Measurements from ENCODE around the gene MOV10L1.
A peak's percentile ranks its signal among the peaks of the same experiment; 100 is the strongest.

The MOV10L1 gene

GRCh38 chr22:50089682-50090411 lies at the start of gene MOV10L1:
Gene MOV10L1 (plus strand): TSS chr22:50090006. CDS start chr22:50090089, 83 bp downstream.
- no peaks in the 10 kb centered on the region for H3K9me3 Mint-ChIP-seq
- H3K36me3 Mint-ChIP-seq (ENCODE audit: insufficient read depth) = peaks cover 1% of the 10 kb centered on the region
- no peaks in the 10 kb centered on the region for H3K4me1 Mint-ChIP-seq
- DNase-seq (ENCODE audit: low spot score in 2 of 2) (no peak), ATAC-seq (replicated peaks; ENCODE audit: extremely low read depth, poor library complexity, severe bottlenecking) (no peak)
- peaks cover 9% of the 10 kb centered on the region for H3K27me3 Mint-ChIP-seq
- no peak within 1 kb of the TSS for H3K27ac Mint-ChIP-seq (ENCODE audit: low read depth)
- no peak within 1 kb of the TSS for H3K4me3 Mint-ChIP-seq

- H3K36me3 Mint-ChIP-seq (ENCODE audit: insufficient read depth) = peaks cover 1% of the 10 kb centered on the region
- H3K27ac Mint-ChIP-seq (ENCODE audit: low read depth) = no peak overlapping the region
- peaks cover 34% of the 10 kb centered on the region for H3K27me3 Mint-ChIP-seq
- H3K9me3 Mint-ChIP-seq = no peaks in the 10 kb centered on the region
- ATAC-seq (replicated peaks; ENCODE audit: extremely low read depth, poor library complexity, severe bottlenecking) = no peak
- peaks cover 12% of the 10 kb centered on the region for H3K4me1 Mint-ChIP-seq
- no peak for DNase-seq (ENCODE audit: low spot score in 2 of 2)
- H3K4me3 Mint-ChIP-seq = no peak overlapping the region
Observed at GRCh38 chr22:50040717-50041116, 49.1 kb upstream of the MOV10L1 start.

- DNase-seq (ENCODE audit: low spot score in 2 of 2) (no peak), ATAC-seq (replicated peaks; ENCODE audit: extremely low read depth, poor library complexity, severe bottlenecking) (no peak)
- Mint-ChIP-seq H3K27me3 (peaks cover 34% of the 10 kb centered on the region), H3K4me3 (no peak overlapping the region), H3K36me3 (ENCODE audit: insufficient read depth) (peaks cover 1% of the 10 kb centered on the region), H3K27ac (ENCODE audit: low read depth) (peak overlapping the region; percentile 68), H3K4me1 (peaks cover 12% of the 10 kb centered on the region), H3K9me3 (no peaks in the 10 kb centered on the region)
Observed at GRCh38 chr22:50041361-50042065, 48.3 kb upstream of the MOV10L1 start.

GRCh38 chr22:50044485-50045118 lies 45.2 kb upstream of the MOV10L1 start:
- DNase-seq (ENCODE audit: low spot score in 2 of 2) = no peak
- ATAC-seq (replicated peaks; ENCODE audit: extremely low read depth, poor library complexity, severe bottlenecking) = peak; percentile 32

GRCh38 chr22:50045211-50046018 lies 44.4 kb upstream of the MOV10L1 start:
- H3K27ac Mint-ChIP-seq (ENCODE audit: low read depth) = no peak overlapping the region
- no peak overlapping the region for H3K4me3 Mint-ChIP-seq
- DNase-seq (ENCODE audit: low spot score in 2 of 2) = no peak
- no peak for ATAC-seq (replicated peaks; ENCODE audit: extremely low read depth, poor library complexity, severe bottlenecking)
- H3K27me3 Mint-ChIP-seq = peaks cover 34% of the 10 kb centered on the region
- peaks cover 3% of the 10 kb centered on the region for H3K36me3 Mint-ChIP-seq (ENCODE audit: insufficient read depth)
- H3K4me1 Mint-ChIP-seq = peaks cover 12% of the 10 kb centered on the region
- no peaks in the 10 kb centered on the region for H3K9me3 Mint-ChIP-seq

More at GRCh38 chr22:50044485-50045118, 45.2 kb upstream of the MOV10L1 start:
- Mint-ChIP-seq H3K36me3 (ENCODE audit: insufficient read depth) (peaks cover 3% of the 10 kb centered on the region), H3K27me3 (peaks cover 34% of the 10 kb centered on the region), H3K4me1 (peaks cover 12% of the 10 kb centered on the region), H3K4me3 (no peak overlapping the region), H3K27ac (ENCODE audit: low read depth) (no peak overlapping the region), H3K9me3 (no peaks in the 10 kb centered on the region)

- H3K27ac Mint-ChIP-seq (ENCODE audit: low read depth) = no peak overlapping the region
- ATAC-seq (replicated peaks; ENCODE audit: extremely low read depth, poor library complexity, severe bottlenecking) = no peak
- peaks cover 3% of the 10 kb centered on the region for H3K36me3 Mint-ChIP-seq (ENCODE audit: insufficient read depth)
- H3K4me3 Mint-ChIP-seq = no peak overlapping the region
- peaks cover 12% of the 10 kb centered on the region for H3K4me1 Mint-ChIP-seq
- DNase-seq (ENCODE audit: low spot score in 2 of 2) = no peak
- peaks cover 36% of the 10 kb centered on the region for H3K27me3 Mint-ChIP-seq
- no peaks in the 10 kb centered on the region for H3K9me3 Mint-ChIP-seq
Observed at GRCh38 chr22:50046019-50046415, 43.8 kb upstream of the MOV10L1 start.

GRCh38 chr22:50046481-50047245 lies 43.1 kb upstream of the MOV10L1 start:
- H3K9me3 Mint-ChIP-seq = no peaks in the 10 kb centered on the region
- DNase-seq (ENCODE audit: low spot score in 2 of 2) = no peak
- H3K4me1 Mint-ChIP-seq = peaks cover 12% of the 10 kb centered on the region
- peaks cover 36% of the 10 kb centered on the region for H3K27me3 Mint-ChIP-seq
- H3K27ac Mint-ChIP-seq (ENCODE audit: low read depth) = no peak overlapping the region
- no peak for ATAC-seq (replicated peaks; ENCODE audit: extremely low read depth, poor library complexity, severe bottlenecking)
- peaks cover 3% of the 10 kb centered on the region for H3K36me3 Mint-ChIP-seq (ENCODE audit: insufficient read depth)
- H3K4me3 Mint-ChIP-seq = no peak overlapping the region

- ATAC-seq (replicated peaks; ENCODE audit: extremely low read depth, poor library complexity, severe bottlenecking) = no peak
- Mint-ChIP-seq H3K27me3 (peaks cover 34% of the 10 kb centered on the region), H3K36me3 (ENCODE audit: insufficient read depth) (peaks cover 3% of the 10 kb centered on the region), H3K4me1 (peaks cover 12% of the 10 kb centered on the region), H3K4me3 (no peak overlapping the region), H3K9me3 (no peaks in the 10 kb centered on the region), H3K27ac (ENCODE audit: low read depth) (no peak overlapping the region)
- no peak for DNase-seq (ENCODE audit: low spot score in 2 of 2)
Observed at GRCh38 chr22:50047346-50047745, 42.5 kb upstream of the MOV10L1 start.

- Mint-ChIP-seq H3K36me3 (ENCODE audit: insufficient read depth) (peaks cover 1% of the 10 kb centered on the region), H3K4me1 (peaks cover 12% of the 10 kb centered on the region), H3K27ac (ENCODE audit: low read depth) (no peak overlapping the region), H3K27me3 (peaks cover 25% of the 10 kb centered on the region), H3K4me3 (no peak overlapping the region), H3K9me3 (no peaks in the 10 kb centered on the region)
- DNase-seq (ENCODE audit: low spot score in 2 of 2) (no peak), ATAC-seq (replicated peaks; ENCODE audit: extremely low read depth, poor library complexity, severe bottlenecking) (no peak)
Observed at GRCh38 chr22:50048061-50048765, 41.6 kb upstream of the MOV10L1 start.

- H3K36me3 Mint-ChIP-seq (ENCODE audit: insufficient read depth) = peaks cover 1% of the 10 kb centered on the region
- ATAC-seq (replicated peaks; ENCODE audit: extremely low read depth, poor library complexity, severe bottlenecking) (no peak), DNase-seq (ENCODE audit: low spot score in 2 of 2) (no peak)
- no peaks in the 10 kb centered on the region for H3K9me3 Mint-ChIP-seq
- no peak overlapping the region for H3K27ac Mint-ChIP-seq (ENCODE audit: low read depth)
- H3K4me3 Mint-ChIP-seq = no peak overlapping the region
- peaks cover 22% of the 10 kb centered on the region for H3K27me3 Mint-ChIP-seq
- H3K4me1 Mint-ChIP-seq = peaks cover 8% of the 10 kb centered on the region
Observed at GRCh38 chr22:50048836-50049235, 41.0 kb upstream of the MOV10L1 start.

Measured in central memory CD8-positive, alpha-beta T cell (primary cell).